Activated T-cell treated with anti-CD3 and anti-CD28 coated beads for 24 hours (primary cell): ENCODE results near the gene CD2.

ENCODE experiments used
- DNase-seq: peaks from one replicate; pipeline ENCODE4 v3.0.0-alpha.2; 2020; ENCODE audit warnings: low read depth

The CD2 gene

DNA sequence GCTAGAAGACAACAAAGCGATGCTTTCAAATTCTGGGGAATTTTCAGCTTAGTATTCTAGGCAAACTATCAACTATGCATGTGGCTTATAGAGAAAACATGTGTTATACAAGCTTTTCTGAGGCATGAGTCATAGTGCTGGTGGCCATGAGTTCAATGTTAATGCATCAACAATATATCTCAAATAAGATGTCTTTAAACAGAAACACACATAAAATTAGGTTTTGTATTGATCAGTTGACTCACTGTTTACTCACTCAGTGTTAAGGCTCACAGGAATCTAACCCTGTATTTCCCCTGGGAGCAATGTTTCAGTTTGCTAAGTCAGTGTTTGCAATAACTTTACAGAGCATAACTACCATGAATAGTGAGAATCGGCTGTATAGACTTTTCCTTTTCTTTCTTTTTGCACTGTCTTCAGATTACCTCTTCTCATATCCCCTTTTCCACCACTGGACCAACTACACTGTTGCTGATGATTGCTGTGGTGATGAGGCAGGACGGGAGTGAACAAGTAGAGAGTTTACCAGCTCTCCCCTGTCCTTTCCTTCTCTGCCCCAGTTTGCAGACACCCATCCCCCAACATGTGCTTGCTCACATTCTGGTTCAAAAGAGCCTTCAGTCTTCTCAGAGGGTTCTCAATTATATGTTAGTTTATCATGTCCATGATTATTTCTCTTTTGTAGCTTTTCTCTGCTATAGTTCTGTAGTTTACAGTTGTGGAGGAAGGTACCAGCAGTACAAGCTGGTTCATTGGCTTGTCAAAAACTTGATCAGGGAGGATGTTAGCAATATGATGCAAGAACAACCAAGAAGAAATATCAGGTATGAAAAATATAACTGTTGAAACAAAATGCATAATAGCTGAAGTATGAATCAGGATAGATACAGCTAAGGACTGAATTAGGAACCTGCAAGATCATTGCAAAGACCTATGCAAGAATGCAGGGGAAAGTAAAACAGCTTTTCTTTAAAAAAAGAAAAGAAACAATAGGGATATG is 23.9 kb downstream of the CD2 start:
- DNase-seq, result no peak

DNA sequence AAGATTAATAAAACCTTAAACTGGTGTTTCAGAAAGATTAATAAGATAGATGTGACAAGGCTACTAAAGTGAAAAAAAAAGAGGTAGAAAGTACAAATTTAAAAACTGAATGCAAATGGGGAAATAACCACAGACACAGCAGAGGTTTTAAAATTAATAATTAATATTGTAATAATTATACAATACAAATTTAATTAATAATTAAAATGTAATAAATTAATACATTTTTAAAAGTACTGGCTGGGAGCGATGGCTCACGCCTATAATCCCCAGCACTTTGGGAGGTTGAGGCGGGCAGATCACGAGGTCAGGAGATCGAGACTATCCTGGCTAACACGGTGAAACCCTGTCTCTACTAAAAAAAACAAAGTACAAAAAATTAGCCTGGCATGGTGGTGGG is 26.8 kb downstream of the CD2 start:
- no peak for DNase-seq

DNA sequence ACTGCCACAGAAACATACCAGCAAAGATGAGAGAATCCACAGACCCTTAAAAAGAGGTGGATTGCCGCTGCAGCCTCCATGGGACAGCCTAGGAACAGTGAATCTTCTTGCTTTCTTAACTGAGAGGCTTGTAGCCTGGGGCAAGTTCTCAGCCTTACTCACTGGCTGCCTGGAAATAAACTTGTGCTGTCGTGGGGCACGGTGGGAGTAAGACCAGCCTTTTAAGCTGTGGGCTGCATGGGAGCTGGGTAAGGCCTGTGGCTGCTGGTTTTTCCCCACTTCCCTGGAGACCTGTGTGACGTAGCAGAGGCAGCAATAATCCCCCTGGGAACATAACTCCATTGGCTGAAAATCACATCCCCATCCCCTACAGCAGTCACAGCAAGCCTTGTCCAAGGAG is 30.8 kb downstream of the CD2 start:
- no peak for DNase-seq

DNA sequence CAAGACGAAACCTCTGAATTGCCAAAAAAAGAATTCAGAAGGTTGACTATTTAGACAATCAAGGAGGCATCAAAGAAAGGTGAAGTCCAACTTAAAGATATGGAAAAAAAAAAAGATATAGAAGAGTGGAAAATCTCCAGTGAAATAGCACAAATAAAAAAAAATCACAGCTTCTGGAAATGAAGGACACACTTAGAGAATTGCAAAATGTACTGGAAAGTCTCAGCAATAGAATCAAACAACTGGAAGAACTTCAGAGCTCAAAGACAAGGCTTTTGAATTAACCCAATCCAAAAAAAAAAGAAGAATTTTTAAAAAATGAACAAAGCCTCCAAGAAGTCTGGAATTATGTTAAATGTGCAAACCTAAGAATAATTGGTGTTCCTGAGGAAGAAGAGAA is 31.8 kb downstream of the CD2 start:
- DNase-seq, result no peak

DNA sequence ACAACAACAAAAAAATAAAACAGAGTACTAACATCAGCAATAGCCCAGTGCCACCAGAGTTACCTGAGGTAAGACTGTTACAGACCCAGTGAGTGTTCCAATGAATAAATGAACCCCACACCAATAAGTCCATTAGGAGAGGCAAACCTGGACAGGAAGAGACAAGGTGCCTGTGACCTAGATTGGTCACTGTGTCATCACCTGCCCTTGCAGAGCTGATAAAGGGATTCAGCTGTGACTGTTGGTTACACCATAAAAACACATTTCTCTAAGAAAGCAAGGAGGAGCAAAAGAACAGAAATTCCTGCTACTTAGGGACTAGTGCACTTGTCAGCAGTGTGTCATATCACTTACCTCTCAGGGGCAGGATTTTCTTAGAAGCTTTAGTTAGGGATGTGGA is 37.5 kb downstream of the CD2 start:
- DNase-seq, result no peak

DNA sequence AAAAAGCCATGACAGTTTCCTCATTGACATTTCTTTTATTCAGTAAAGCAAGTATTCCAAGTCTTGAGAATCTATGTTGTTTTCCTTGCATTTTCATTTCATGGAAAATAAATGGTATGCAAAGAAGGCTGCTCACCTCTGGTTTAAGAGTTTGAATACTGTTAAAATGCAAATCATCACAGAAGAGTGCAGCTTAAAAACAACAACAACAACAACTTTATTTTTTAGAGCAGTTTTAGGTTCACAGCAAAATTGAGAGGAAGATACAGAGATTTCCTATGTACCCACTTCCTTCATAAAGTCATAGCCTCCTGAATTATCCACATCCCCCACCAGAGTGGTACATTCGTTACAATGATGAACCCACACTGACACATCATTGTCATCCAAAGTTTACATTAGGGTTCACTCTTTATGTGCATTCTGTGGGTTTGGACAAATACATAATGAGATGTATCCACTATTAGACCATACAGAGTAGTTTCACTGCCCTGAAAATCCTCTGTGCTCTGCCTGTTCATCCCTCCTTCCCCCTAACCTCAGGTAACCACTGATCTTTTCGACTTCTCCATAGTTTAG is 39.2 kb downstream of the CD2 start:
- no peak for DNase-seq

DNA sequence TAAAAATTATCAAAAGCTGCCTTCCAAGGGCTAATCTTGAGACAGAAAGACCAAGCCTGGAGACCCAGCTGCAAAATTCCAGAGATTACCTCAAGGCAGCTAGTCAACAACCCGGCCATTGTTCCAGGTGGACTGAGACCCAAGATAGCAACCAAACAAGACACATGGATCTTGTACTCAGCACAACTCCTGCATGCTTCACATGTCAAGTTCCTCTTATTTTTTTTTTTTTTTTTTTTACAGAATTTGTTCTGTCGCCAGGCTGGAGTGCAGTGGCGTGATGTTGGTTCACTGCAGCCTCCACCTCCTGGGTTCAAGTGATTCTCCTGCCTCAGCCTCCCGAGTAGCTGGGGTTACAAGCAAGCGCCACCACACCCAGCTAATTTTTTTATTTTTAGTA is 40.1 kb downstream of the CD2 start:
- no peak for DNase-seq

DNA sequence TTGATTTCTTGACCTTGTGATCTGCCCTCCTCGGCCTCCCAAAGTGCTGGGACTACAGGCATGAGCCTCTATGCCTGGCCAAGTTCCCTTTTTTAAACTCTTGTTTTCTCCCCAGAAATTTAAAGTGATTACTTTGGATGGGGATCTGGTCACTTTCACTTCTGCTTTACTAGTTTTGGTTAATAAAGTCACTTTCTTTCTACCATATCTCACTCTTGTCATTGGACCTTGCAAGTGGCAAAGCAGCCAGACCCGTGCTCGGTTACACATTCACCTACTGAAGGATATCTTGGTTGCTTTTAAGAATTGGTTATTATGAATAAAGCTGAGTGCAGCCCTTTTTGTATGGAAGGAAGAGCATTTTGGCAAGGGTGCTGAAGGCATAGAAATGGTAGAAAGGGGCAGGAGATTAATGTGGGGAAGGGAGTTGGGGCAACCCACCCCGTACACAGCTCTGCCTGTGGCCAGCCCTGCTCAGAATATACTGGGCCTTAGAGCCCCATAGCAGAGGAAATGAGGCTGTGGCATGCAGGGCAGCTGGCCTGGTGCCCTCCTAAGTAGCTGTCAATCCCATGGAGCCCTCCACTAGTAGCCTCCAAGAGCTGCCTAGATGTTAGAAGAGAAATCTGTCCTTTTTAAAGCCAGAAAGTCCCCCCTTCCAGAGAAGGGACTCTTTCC is 40.7 kb downstream of the CD2 start:
- no peak for DNase-seq

DNA sequence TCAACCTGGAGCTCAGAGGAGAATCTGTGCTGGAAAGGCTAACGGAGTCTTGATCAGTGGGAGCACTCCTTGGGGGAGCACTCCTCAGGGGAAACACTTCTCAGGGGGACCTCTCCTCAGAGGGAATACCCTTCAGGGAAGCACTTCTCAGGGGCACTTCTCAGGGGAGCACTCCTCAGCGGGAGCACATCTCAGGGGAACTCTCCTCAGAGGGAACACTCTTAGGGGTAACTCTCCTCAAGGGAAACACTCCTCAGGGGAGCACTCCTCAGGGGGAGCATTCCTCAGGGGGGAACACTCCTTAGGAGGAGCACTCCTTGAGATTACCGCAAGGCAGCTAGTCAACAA is 41.2 kb downstream of the CD2 start:
- no peak for DNase-seq

DNA sequence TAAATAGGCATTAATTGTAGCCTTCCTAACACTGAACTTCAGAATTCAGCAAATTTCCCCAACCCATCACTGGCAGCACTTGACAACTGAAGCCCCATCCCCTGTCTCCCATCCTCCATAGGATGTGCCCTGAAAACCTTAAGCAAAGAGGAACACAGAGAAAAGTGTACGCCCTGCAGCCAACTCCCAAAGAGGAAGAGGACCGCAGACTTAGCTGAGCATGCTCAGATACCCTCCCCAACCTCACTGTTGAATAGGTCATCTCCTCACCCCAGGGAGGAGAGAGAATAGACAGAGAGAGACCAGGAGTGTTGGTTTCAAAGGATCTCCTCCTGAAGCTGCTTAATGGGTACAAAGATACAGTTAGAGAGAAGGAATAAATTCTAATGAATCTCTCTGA is 50.5 kb downstream of the CD2 start:
- DNase-seq, result no peak

DNA sequence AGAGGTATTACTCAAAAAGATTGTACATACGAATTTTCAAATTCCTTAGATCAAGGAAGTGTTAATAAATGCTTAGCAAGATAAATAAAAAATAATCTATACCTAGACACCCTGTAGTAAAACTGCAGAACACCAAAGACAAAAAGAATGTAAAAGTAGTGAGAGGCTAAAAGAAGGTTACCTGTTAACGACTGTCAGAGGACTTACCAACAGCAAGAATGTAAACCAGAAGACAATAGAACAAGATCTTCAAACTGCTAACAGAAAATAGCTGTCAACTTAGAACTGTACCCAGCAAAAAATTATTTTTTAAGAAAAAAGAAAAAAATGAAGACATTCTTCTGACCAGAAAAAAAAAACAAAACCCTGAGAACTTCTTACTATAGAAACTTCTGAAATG is 51.2 kb downstream of the CD2 start:
- DNase-seq, result no peak

DNA sequence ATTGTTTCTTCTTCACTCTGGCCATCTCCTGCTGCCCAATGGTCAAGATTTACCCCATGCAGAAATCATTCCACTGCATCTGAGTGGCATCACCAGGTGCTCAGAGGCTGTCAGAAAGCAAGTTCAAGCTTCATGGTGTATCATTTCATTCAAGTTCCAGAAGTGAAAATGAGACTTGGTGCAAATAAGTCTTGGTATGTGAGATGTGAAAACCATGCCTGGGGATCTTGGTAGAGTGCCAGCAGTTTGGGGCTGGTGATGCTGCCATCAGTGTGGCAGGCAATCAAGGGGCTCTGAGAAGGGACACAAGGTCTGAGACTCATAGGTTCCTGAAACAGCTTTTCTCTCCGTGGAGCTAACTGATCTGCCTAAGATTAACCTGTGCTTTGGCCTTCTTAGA is 52.0 kb downstream of the CD2 start:
- DNase-seq, result peak; percentile 75

DNA sequence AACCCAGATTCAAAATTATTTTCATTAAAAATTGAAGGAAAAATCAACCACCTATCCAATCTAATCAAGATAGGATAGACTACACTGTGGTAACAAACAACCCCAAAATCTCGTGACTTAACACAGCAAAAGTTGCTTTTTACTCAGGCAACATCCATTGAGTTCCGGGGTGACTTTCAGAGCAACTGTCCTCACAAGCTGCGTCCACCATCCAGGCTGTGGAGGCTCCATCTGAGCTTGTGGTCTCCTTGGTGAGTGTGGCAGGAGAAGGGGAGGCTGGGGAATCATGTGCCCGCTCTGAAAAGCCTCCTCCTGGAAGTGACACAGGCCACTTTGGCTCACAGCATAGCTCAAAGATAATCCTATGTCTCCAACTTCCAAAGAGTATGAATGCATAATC is 52.4 kb downstream of the CD2 start:
- no peak for DNase-seq

DNA sequence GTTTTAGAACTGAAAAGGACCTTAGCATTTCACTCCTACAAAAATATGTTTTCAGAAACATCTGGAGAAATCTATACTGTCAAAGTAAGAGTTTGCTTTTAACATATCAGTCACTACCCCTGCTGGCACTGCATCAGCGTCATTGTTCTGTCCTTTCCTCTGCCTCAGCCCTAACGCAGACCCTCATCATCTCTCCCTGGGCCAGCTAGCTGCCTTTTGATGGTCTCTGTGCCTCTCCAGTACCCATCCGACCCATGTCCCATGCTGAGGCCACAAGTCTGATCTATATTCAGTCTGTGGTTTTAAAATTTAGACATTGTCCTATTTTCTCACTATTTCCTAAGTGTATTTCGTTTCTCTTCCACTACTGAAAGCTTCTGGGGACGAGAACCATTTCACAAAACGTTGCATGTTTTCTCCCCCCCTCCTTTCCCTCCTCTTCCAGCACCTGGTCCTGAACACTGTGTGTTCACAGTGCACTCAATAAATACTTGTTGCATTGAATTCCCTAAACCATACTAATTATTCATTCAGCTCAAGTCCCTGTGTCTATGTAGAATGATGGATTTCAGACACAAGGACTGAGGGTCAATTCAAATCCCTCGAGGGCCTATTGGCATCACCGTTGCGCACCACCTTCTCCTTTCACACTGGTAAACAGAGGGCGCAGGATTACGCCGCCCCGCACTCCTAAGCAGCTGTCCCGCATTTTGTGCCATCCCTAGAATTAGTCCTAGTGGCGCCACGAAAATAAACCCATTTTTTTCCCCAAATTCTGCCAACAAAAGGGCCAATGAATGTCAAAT is 53.4 kb downstream of the CD2 start:
- no peak for DNase-seq

DNA sequence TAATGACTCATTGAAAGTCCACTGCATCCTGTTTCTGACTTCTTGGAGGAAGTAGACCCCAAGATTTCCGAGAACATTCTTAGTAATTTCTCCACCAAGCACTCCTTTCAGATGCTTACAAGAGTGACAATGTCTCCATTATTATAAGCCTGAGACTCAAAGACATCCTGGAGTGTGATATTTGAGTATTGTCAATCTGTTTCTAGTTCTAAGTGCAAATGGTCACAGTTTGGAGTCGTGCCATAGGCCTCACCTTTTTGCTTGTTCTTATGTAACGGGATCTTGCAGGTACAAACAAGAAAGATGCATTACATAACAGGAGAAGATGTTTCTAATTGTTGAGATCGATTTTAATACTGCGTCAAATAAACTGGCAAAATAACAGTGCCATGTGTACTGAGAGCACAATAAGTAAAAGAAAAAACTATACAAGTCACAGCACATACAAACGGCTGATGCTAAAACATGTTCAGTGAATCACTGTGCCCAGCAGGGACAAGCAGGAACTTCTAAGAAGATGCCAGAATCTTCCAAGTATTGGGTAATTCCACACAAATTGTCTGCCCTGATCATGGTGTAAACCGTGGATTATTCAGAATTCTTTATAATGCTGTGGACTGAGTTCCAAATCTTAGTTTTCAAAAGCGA is 54.1 kb downstream of the CD2 start:
- no peak for DNase-seq

DNA sequence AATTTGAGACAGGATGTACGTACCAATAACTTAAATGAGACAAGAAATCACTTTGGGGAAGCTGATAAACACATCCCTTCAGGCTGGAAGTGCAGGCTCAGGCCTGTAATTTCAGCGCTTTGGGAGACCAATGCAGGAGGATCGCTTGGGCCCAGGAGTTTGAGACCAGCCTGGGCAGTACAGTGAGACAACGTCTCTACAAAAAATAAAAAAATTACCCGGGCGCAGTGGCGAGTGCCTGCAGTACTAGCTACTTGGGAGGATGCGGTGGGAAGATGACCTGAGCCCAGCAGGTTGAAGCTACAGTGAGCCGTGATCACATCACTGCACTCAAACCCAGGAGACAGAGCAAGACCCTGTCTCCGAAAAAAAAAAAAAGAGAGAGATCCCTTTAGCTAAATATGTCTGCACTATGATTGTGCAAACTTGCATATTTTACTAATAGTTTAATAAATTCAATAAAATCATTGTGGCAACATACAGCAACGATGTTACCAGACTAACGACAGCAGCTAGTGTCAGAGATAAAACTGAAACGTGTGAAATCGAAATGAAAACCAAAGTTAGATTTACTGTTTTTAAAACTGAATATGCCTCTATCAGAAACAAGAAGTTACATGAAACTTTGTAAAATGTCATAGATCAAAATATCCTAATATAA is 54.7 kb downstream of the CD2 start:
- DNase-seq, result no peak

DNA sequence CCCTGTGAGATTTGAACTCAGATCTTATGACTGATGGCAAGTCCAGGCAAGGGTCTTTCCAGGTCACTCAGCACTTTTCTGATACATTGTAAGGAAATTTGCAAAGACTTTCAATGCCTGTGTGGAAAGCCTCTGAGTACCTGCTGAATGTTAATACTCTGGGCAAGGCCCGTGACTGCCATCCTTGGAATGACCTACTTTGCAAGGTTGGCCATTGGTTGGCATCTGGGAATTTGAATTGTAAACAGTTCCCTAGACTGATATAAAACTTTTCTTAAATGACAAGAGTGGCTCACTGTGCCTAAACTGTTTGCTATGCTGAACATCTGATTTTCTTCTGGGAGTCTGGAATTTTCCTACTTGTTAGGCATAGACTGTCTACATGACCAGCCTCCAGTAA is 57.1 kb downstream of the CD2 start:
- DNase-seq, result no peak

DNA sequence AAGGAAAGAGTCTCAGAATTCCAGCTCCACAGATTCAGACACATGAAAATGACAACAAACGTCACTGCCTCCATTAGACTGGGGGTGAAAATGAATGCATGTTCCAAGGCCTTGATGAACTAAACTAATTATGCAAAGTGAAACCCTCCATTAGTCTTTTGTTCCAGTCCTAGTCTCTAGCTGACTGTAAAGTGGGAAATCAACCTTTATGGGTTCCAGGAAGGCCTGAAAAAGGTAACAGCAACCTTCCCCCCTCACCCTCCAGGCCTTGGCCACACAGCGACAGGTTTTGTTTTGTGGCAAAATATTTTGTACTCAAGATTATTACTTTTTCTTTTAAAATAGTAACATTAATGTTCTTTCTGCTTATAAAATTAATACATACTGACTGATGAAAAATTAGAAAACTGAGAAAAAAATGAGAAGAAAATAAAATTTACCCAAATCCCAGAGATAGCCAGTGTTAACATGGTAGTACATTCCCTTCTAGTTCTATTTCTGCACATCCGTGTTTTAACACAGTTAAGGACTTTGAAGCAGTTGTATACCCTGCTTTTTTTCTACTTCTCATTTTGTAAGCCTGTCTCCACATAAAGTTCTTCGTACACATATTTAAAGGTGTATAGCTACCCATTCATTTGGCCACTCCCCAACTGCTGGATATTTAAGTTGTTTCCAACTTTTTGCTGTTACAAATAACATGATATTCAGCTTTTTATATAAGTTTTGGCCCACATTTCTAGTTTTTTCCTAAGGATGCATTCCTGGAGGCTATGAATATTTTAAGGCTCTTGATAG is 60.9 kb downstream of the CD2 start:
- no peak for DNase-seq

DNA sequence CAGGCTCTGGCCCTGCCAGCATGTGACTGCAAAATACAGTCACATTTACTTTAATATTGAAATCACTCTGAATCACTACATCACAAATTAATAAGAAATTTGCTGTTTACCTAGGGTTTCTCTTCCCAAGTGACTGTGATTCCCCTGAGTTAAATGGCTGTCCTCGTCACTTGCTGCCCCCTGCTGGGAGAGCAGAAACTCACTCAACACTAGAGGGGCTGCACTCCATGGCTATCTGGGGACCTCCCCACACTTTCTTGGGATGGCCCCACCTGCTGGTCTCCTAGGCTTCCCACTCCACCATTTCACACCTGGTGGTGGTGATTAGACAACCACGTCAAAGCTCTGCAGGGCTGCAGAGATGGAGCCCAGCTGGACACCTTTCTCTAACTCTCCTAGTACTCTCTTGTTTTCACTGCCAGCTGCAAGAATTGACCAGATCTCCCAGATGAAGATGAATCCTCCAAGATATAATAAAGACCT is 63.4 kb downstream of the CD2 start:
- DNase-seq, result peak; percentile 75
